Measurements from ENCODE around the gene ZBTB20.

ZBTB20 gene

GRCh38 chr3:115021061-115021460, 126.0 kb downstream of the ZBTB20 start:
- no peak for DNase-seq (ENCODE audit: low spot score)

GRCh38 chr3:115019900-115020299, 127.2 kb downstream of the ZBTB20 start:
- DNase-seq (ENCODE audit: low spot score): no peak

- no peak for DNase-seq (ENCODE audit: low spot score)
Measured at GRCh38 chr3:115018694-115019093, 128.4 kb downstream of the ZBTB20 start.

- no peak for DNase-seq (ENCODE audit: low spot score)
Measured at GRCh38 chr3:115007966-115008365, 139.1 kb downstream of the ZBTB20 start.

- no peak for DNase-seq (ENCODE audit: low spot score)
Measured at GRCh38 chr3:115004201-115005140, 142.6 kb downstream of the ZBTB20 start.

GRCh38 chr3:114998971-114999579, 148.0 kb downstream of the ZBTB20 start:
- no peak for DNase-seq (ENCODE audit: low spot score)

- DNase-seq (ENCODE audit: low spot score): no peak
Measured at GRCh38 chr3:114994554-114995341, 152.3 kb downstream of the ZBTB20 start.

- no peak for DNase-seq (ENCODE audit: low spot score)
Measured at GRCh38 chr3:114985776-114986175, 161.3 kb downstream of the ZBTB20 start.

- no peak for DNase-seq (ENCODE audit: low spot score)
Measured at GRCh38 chr3:114983248-114983647, 163.8 kb downstream of the ZBTB20 start.

- DNase-seq (ENCODE audit: low spot score): no peak
Measured at GRCh38 chr3:114974387-114974786, 172.7 kb downstream of the ZBTB20 start.

- DNase-seq (ENCODE audit: low spot score): no peak
Measured at GRCh38 chr3:114973536-114973935, 173.6 kb downstream of the ZBTB20 start.

- no peak for DNase-seq (ENCODE audit: low spot score)
Measured at GRCh38 chr3:114967168-114967567, 179.9 kb downstream of the ZBTB20 start.

- DNase-seq (ENCODE audit: low spot score): no peak
Measured at GRCh38 chr3:114962189-114962588, 184.9 kb downstream of the ZBTB20 start.

- DNase-seq (ENCODE audit: low spot score): no peak
Measured at GRCh38 chr3:114958930-114959329, 188.2 kb downstream of the ZBTB20 start.

GRCh38 chr3:114953800-114954199, 193.3 kb downstream of the ZBTB20 start:
- DNase-seq (ENCODE audit: low spot score): peak; percentile 59

- DNase-seq (ENCODE audit: low spot score): no peak
Measured at GRCh38 chr3:114953215-114953799, 193.8 kb downstream of the ZBTB20 start.

GRCh38 chr3:114942773-114943172, 204.3 kb downstream of the ZBTB20 start:
- no peak for DNase-seq (ENCODE audit: low spot score)

- DNase-seq (ENCODE audit: low spot score): no peak
Measured at GRCh38 chr3:114941626-114942309, 205.3 kb downstream of the ZBTB20 start.

- DNase-seq (ENCODE audit: low spot score): no peak
Measured at GRCh38 chr3:114939920-114940319, 207.2 kb downstream of the ZBTB20 start.

- DNase-seq (ENCODE audit: low spot score): no peak
Measured at GRCh38 chr3:114933407-114933806, 213.7 kb downstream of the ZBTB20 start.

- DNase-seq (ENCODE audit: low spot score): no peak
Measured at GRCh38 chr3:114929971-114930732, 216.9 kb downstream of the ZBTB20 start.
